ENCODE results near the gene GRHL1. TPM values are rescaled to one million over a fixed set of nuclear protein-coding genes. Genes with fewer than 3 reads are reported as not detected.

Gene GRHL1
- total and polyA plus RNA-seq, 9 of the 15 experiments (the other 6 are each of a cell fraction or from before 2014, with no cell fraction given): 1.7 to 6.1 (median 4.7) TPM

DNA sequence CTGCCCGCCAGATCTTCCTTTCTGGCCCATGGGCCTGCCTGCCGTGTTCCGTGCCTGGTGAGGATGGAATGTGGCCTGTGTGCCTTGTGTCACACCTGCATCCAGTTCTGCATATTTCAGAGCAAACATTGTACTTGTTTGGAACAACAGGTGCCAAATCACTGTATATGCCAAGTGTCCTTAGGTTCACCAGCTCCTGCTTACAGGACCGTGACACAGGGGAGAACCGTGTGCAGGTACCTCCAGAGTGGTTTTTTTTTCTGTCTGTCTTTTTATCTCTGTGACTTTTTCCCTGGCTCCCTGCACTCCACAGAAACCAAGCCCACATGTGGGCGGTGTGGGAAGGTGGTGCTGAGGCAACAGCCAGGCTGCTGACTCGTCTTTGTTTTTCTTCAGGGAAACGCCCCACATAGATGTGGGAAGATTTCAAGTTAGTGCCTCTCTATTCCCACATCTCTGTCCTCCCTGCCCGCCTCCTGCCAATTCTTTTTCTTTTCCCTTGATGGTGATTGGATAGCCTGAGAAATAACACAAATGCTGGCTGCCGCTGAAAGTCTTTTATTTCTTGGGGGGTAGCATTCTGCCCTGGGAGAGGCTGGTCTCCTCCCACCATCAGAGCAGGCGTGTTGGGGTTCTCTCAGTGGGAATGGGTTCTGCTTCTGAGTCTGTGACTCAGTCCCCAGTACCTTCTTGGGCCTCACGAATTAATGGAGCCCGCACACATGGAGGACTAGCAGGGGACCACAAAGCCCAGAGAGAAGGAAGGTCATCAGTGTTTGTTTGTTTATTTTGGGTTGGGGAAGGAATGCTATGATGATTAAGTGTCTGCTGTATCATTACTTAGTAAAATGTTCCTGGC is 21.4 kb downstream of the GRHL1 start:
- FAIRE-seq: peak; percentile 11
- Histone ChIP-seq H3K36me3 (ENCODE audit: control insufficient read depth, insufficient read depth, low read length) (peaks cover 7% of the 10 kb centered on the region; the same call in 2 of the 3 replicates), H3K79me2 (ENCODE audit: control insufficient read depth, insufficient read depth, low read length) (no peaks in the 10 kb centered on the region), H3K9me1 (ENCODE audit: control insufficient read depth, insufficient read depth, low read length) (no peaks in the 10 kb centered on the region), H3K9ac (ENCODE audit: insufficient read depth in 1 of 2, low read depth in 2 of 2, low read length in 2 of 2) (0 out of 4 replicates have a peak overlapping the region, but pooled peaks of 1 of the 2 experiments have one; percentile 2), H3K4me1 (replicated peaks in 1 of 2; ENCODE audit: control insufficient read depth in 2 of 2, insufficient read depth in 2 of 2, low read length in 2 of 2) (peaks cover 0 to 21% of the 10 kb centered on the region in 2 experiments; a peak in 4 of 5 replicates), H4K20me1 (replicated peaks; ENCODE audit: control insufficient read depth, insufficient read depth, low read length) (no peaks in the 10 kb centered on the region), H3K9me3 (replicated peaks; ENCODE audit: control insufficient read depth, insufficient read depth, low read depth, low read length) (no peaks in the 10 kb centered on the region; the same call in 1 of the 2 replicates), H2AFZ (ENCODE audit: low read depth, low read length) (no peak overlapping the region), H3K27me3 (ENCODE audit: control insufficient read depth in 2 of 2, insufficient read depth in 2 of 2, low read length in 2 of 2) (no peaks in the 10 kb centered on the region), H3K27ac (ENCODE audit: extremely low read depth, low read depth, low read length) (no peak overlapping the region), H3K4me3 (no peak overlapping the region), H3K4me2 (ENCODE audit: insufficient read depth, low read length) (no peak overlapping the region)
- in situ Hi-C loops (cut with MboI) (no loop called here), intact Hi-C loops (cut with micrococcal nuclease) (no loop called here)
- TF ChIP-seq GTF2E2 (tag; IDR thresholded peaks at IDR 0.05): no peak
- peak; percentile 81 for TF ChIP-seq EGR1 (conservative IDR thresholded peaks at IDR 0.05)
- DNase-seq (ENCODE audit: extremely low read depth in 1 of 4, low spot score in 3 of 4): peak in 2 of 4 experiments; percentile 33 to 41
- ChIA-PET CTCF (ENCODE audit: low intra/inter-chr PET ratio) (no interaction called here), POLR2A (interaction anchor here (0.6 to 1.6 kb wide), 6 partner anchors 8 to 331 kb away, joined by 3 to 8 read pairs (median 3); no protein-coding TSS in a partner anchor)
- BruUV-seq (replicated peaks): no TSS peak
- peak; percentile 62 for ATAC-seq
- WGBS (ENCODE audit: insufficient coverage, low coverage, missing lambda C conversion rate): 54% methylated on average over 13 of the region's 13 CpGs

DNA sequence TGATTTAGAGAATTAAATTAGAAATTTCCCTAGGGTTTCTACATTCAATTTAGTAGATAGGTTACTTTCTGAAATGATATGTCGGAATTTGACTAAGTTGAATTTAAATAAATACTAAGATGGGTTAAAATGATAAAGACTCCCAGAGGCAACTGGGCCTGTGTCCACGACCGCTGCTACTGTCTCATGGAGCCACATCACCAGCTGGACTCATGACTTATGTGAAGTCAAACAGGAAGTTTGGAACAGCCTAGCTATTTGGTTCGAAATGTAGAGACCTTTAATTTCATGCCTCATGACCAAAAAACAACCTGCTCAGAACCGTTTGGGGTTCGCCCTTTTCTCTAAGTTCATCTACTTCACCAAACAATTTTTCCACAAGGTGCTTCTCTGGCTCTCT is 22.2 kb downstream of the GRHL1 start:
- ChIA-PET CTCF (ENCODE audit: low intra/inter-chr PET ratio) (no interaction called here), POLR2A (no interaction called here)
- 71% methylated on average over 6 of the region's 6 CpGs for WGBS (ENCODE audit: insufficient coverage, low coverage, missing lambda C conversion rate)
- Histone ChIP-seq H3K4me3 (no peak overlapping the region), H3K79me2 (ENCODE audit: control insufficient read depth, insufficient read depth, low read length) (no peaks in the 10 kb centered on the region), H3K9me3 (replicated peaks; ENCODE audit: control insufficient read depth, insufficient read depth, low read depth, low read length) (no peaks in the 10 kb centered on the region; the same call in 1 of the 2 replicates), H3K36me3 (ENCODE audit: control insufficient read depth, insufficient read depth, low read length) (peaks cover 4% of the 10 kb centered on the region; the same call in 2 of the 3 replicates), H4K20me1 (replicated peaks; ENCODE audit: control insufficient read depth, insufficient read depth, low read length) (no peaks in the 10 kb centered on the region), H3K4me2 (ENCODE audit: insufficient read depth, low read length) (no peak overlapping the region), H3K4me1 (replicated peaks in 1 of 2; ENCODE audit: control insufficient read depth in 2 of 2, insufficient read depth in 2 of 2, low read length in 2 of 2) (peaks cover 0 to 13% of the 10 kb centered on the region in 2 experiments; a peak in 3 of 5 replicates), H3K9ac (ENCODE audit: insufficient read depth in 1 of 2, low read depth in 2 of 2, low read length in 2 of 2) (no peak overlapping the region), H2AFZ (ENCODE audit: low read depth, low read length) (no peak overlapping the region), H3K27me3 (ENCODE audit: control insufficient read depth in 2 of 2, insufficient read depth in 2 of 2, low read length in 2 of 2) (no peaks in the 10 kb centered on the region), H3K27ac (ENCODE audit: extremely low read depth, low read depth, low read length) (no peak overlapping the region), H3K9me1 (ENCODE audit: control insufficient read depth, insufficient read depth, low read length) (no peaks in the 10 kb centered on the region)
- FAIRE-seq (no peak), ATAC-seq (no peak), DNase-seq (ENCODE audit: extremely low read depth in 1 of 4, low spot score in 3 of 4) (no peak)
- no TSS peak for BruUV-seq (replicated peaks)
- intact Hi-C loops (cut with micrococcal nuclease) (no loop called here), in situ Hi-C loops (cut with MboI) (no loop called here)
- TF ChIP-seq, protein P1, sequence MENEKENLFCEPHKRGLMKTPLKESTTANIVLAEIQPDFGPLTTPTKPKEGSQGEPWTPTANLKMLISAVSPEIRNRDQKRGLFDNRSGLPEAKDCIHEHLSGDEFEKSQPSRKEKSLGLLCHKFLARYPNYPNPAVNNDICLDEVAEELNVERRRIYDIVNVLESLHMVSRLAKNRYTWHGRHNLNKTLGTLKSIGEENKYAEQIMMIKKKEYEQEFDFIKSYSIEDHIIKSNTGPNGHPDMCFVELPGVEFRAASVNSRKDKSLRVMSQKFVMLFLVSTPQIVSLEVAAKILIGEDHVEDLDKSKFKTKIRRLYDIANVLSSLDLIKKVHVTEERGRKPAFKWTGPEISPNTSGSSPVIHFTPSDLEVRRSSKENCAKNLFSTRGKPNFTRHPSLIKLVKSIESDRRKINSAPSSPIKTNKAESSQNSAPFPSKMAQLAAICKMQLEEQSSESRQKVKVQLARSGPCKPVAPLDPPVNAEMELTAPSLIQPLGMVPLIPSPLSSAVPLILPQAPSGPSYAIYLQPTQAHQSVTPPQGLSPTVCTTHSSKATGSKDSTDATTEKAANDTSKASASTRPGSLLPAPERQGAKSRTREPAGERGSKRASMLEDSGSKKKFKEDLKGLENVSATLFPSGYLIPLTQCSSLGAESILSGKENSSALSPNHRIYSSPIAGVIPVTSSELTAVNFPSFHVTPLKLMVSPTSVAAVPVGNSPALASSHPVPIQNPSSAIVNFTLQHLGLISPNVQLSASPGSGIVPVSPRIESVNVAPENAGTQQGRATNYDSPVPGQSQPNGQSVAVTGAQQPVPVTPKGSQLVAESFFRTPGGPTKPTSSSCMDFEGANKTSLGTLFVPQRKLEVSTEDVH (IDR thresholded peaks at IDR 0.05; ENCODE audit: low read depth, partially characterized antibody): no peak
- TF ChIP-seq POLR2H (tag; IDR thresholded peaks at IDR 0.05; ENCODE audit: low read depth): no peak
- TF ChIP-seq, protein P2, sequence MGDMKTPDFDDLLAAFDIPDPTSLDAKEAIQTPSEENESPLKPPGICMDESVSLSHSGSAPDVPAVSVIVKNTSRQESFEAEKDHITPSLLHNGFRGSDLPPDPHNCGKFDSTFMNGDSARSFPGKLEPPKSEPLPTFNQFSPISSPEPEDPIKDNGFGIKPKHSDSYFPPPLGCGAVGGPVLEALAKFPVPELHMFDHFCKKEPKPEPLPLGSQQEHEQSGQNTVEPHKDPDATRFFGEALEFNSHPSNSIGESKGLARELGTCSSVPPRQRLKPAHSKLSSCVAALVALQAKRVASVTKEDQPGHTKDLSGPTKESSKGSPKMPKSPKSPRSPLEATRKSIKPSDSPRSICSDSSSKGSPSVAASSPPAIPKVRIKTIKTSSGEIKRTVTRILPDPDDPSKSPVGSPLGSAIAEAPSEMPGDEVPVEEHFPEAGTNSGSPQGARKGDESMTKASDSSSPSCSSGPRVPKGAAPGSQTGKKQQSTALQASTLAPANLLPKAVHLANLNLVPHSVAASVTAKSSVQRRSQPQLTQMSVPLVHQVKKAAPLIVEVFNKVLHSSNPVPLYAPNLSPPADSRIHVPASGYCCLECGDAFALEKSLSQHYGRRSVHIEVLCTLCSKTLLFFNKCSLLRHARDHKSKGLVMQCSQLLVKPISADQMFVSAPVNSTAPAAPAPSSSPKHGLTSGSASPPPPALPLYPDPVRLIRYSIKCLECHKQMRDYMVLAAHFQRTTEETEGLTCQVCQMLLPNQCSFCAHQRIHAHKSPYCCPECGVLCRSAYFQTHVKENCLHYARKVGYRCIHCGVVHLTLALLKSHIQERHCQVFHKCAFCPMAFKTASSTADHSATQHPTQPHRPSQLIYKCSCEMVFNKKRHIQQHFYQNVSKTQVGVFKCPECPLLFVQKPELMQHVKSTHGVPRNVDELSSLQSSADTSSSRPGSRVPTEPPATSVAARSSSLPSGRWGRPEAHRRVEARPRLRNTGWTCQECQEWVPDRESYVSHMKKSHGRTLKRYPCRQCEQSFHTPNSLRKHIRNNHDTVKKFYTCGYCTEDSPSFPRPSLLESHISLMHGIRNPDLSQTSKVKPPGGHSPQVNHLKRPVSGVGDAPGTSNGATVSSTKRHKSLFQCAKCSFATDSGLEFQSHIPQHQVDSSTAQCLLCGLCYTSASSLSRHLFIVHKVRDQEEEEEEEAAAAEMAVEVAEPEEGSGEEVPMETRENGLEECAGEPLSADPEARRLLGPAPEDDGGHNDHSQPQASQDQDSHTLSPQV (IDR thresholded peaks at IDR 0.05): no peak
- no peak for TF ChIP-seq FOXJ2 (tag; IDR thresholded peaks at IDR 0.05)
- no peak for TF ChIP-seq ZNF212 (CRISPR knock-in tag; IDR thresholded peaks at IDR 0.05)

Data from K562 (cell line).